ENCODE measurements around the gene ACSL4.

DNA sequence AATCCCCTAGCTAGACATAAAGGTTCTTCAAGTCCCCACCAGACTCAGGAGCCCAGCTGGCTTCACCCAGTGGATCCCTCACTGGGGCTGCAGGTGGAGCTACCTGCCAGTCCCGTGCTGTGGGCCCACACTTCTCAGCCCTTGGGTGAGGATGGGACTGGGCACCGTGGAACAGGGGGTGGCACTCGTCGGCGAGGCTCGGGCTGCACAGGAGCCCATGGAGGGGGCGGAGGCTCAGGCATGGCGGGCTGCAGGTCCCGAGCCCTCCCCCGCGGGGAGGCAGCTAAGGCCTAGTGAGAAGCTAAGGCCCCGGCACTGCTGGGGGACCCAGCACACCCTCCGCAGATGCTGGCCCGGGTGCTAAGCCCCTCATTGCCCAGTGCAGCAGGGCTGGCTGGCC is 16.1 kb upstream of the ACSL4 start:
- TF ChIP-seq CTCF (IDR thresholded peaks at IDR 0.05) (no peak), POLR2A (IDR thresholded peaks at IDR 0.05) (no peak)
